Subcutaneous abdominal adipose tissue (tissue), 5 donors: Measurements from ENCODE around the gene NRF1.
"Not testable (repeated sequence)": the region's sequence is repeated elsewhere in the genome, so short reads cannot be mapped to it uniquely, and the experiment has no call there.

Experiments
- H3K27ac ChIP-seq: one replicate; pipeline ENCODE4 v1.7.0; 2013; ENCODE audit warnings: low read depth, mild to moderate bottlenecking, inconsistent platforms, low read length, moderate library complexity
- H3K27me3 ChIP-seq, 5 donors: one replicate each; pipeline ENCODE4 v1.7.0; 2013; ENCODE audit warnings: low read length in 5 of 5, inconsistent platforms in 1 of 5; ENCODE audit not compliant: control insufficient read depth in 5 of 5, insufficient read depth in 4 of 5
- H3K36me3 ChIP-seq, 5 donors: one replicate each; pipeline ENCODE4 v1.7.0; 2013; ENCODE audit warnings: low read length in 5 of 5; ENCODE audit not compliant: control insufficient read depth in 5 of 5, insufficient read depth in 5 of 5
- H3K4me1 ChIP-seq, 5 donors: one replicate each; pipeline ENCODE4 v1.7.0; 2013; ENCODE audit warnings: low read length in 5 of 5, mild to moderate bottlenecking in 3 of 5, moderate library complexity in 1 of 5; ENCODE audit not compliant: control insufficient read depth in 5 of 5, insufficient read depth in 5 of 5
- H3K4me3 ChIP-seq, 5 donors: one replicate each; pipeline ENCODE4 v1.7.0; 2013; ENCODE audit warnings: low read length in 5 of 5, low read depth in 1 of 5
- H3K9ac ChIP-seq, 5 donors: one replicate each; pipeline ENCODE4 v1.7.0; 2013; ENCODE audit warnings: low read length in 5 of 5, mild to moderate bottlenecking in 4 of 5, moderate library complexity in 3 of 5
- H3K9me3 ChIP-seq, 5 donors: one replicate each; pipeline ENCODE4 v1.7.0; 2013; ENCODE audit warnings: low read length in 5 of 5; ENCODE audit not compliant: control insufficient read depth in 5 of 5
- donor health status: healthy.
- donor health status: healthy.
- donor health status: healthy.
- donor health status: healthy.
- donor health status: healthy.

NRF1 gene

DNA sequence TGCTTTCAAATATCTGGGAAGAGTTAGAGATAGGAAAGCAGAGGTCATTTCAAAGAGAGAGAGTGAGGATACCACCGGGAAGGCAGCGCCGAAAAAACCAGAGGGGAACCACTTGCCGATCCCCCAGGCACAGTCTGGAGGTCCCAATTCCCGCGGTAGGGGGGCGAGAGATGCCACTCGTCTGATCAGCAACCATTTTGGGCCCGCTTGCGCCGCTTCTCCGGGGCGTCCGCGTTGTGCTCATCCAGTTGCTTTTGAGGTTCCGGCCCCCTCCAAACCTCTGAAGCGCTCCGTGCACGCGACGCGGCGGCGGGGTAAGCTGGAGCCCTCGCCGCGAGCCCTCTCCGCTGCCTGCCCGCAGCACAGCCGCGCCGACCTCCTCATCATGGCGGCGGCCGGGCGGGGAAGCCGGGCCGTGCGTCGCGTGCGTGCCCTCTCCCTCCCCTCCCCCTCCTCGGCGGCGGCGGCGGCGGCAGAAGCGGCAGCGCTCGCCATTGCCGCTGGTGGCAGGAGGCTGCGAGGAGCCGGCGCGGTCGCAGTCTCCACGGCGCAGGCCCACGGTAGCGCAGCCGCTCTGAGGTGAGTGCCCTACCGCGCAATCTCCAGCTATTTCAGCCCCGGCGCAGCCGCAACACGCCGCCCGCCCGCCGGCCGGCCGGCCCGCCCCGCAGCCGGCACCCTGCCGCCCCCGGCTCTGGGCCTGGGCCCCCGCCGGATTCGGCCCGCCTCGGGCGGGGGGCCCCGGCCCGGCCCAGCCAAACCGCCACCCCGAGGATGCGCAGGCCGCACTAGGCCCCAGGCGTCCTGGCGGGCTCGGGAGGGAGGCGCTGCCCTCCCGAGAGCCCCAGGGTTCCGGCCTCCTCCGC is at the start of gene NRF1:
Gene NRF1, plus strand, starts transcription at position 475 of the 866 bp plus-strand sequence. CDS start 45,632 bp downstream, outside the sequence.
- H3K36me3 ChIP-seq = peaks cover 0 to 6% (median 3%) of the 10 kb centered on the region in 5 donors
- peaks cover 3 to 38% (median 28%) of the 10 kb centered on the region in 5 donors for H3K4me1 ChIP-seq
- H3K9me3 ChIP-seq = no peaks in the 10 kb centered on the region
- H3K9ac ChIP-seq = peak within 1 kb of the TSS; percentile 96 to 99 (median 98)
- no peaks in the 10 kb centered on the region for H3K27me3 ChIP-seq
- peak within 1 kb of the TSS; percentile 90 for H3K27ac ChIP-seq
- peak within 1 kb of the TSS; percentile 95 to 98 (median 95) for H3K4me3 ChIP-seq

DNA sequence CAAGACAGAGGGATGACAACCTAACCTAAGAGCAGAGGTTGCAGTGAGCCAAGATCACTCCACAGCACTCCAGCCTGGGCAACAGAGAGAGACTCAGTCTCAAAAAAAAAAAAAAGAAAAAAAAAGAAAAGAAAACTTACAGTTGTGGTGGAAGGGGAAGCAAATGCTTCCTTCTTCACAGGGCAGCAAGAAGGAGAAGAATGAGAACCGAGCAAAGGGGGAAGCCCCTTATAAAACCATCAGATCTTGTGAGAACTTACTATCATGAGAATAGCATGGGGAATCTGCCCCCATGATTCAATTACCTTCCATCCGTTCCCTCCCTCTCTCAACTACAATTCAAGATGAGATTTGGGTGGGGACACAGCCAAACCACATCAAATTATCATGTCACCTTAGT is 45.2 kb upstream of the NRF1 start:
- not testable (repeated sequence) for H3K9me3 ChIP-seq, H3K4me3 ChIP-seq, H3K36me3 ChIP-seq, H3K27me3 ChIP-seq, H3K27ac ChIP-seq, H3K4me1 ChIP-seq, H3K9ac ChIP-seq

DNA sequence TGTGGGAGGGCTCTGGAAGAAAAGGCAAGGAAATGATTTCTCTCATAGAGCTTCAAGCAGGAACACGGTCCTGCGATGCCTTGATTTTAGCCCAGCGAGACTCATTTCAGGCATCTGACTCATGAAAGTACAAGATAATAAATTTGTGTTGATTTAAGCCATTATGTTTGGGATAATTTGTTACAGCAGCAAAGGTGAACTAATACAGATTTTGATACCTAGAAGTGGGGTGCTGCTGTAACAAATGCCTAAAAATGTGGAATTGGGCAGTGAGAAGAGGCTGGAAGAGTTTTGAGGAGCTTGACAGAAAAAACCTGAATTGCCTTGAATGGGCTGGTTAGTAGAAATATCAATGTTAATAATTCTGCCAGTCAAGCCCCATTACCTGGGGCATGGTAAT is 44.1 kb upstream of the NRF1 start:
- Histone ChIP-seq H3K4me1 (no peaks in the 10 kb centered on the region), H3K9ac (no peak overlapping the region), H3K9me3 (no peaks in the 10 kb centered on the region), H3K27ac (no peak overlapping the region), H3K27me3 (peaks cover 0 to 2% (median 0%) of the 10 kb centered on the region in 5 donors), H3K4me3 (no peak overlapping the region), H3K36me3 (no peaks in the 10 kb centered on the region)

DNA sequence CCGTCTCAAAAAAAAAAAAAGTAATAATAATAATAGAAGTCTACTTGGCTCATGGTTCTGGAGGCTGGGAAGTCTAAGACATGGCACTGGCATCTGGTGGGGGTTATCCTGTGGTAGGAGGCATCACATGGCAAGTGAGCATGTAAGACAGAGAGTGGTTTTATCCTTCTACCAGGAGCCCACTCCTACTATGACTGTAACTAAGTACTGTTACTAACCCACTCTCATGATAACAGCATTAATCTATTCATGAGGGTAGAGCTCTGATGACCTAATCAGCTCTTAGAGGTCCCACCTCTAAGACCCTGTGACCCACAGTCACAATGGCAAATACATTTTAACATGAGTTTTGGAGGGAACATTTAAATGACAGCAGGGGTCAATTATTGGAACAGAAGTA is 43.3 kb upstream of the NRF1 start:
- Histone ChIP-seq H3K36me3 (no peaks in the 10 kb centered on the region), H3K9me3 (no peaks in the 10 kb centered on the region), H3K4me3 (no peak overlapping the region), H3K27ac (no peak overlapping the region), H3K27me3 (peaks cover 0 to 2% (median 0%) of the 10 kb centered on the region in 5 donors), H3K9ac (no peak overlapping the region), H3K4me1 (no peaks in the 10 kb centered on the region)

DNA sequence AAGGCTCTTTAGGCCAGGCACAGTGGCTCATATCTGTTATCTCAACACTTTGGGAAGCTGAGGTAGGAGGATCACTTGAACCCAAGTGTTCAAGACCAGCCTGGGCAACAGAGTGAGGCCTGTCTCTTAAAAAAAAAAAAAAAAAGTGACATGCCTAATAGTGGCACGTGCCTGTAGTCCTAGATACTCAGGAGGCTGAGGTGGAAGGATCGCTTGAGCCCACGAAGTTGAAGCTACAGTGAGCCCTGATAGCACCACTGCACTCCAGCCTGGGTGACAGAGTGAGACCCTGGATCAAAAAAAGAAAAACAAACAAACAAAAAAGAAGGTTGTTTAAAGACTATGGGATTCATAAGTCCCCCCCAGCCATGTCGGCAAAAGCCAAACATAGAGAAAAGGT is 42.2 kb upstream of the NRF1 start:
- H3K27ac ChIP-seq = no peak overlapping the region
- no peaks in the 10 kb centered on the region for H3K9me3 ChIP-seq
- H3K9ac ChIP-seq = no peak overlapping the region
- H3K27me3 ChIP-seq = peaks cover 0 to 2% (median 0%) of the 10 kb centered on the region in 5 donors
- no peaks in the 10 kb centered on the region for H3K4me1 ChIP-seq
- H3K36me3 ChIP-seq = no peaks in the 10 kb centered on the region
- no peak overlapping the region for H3K4me3 ChIP-seq

DNA sequence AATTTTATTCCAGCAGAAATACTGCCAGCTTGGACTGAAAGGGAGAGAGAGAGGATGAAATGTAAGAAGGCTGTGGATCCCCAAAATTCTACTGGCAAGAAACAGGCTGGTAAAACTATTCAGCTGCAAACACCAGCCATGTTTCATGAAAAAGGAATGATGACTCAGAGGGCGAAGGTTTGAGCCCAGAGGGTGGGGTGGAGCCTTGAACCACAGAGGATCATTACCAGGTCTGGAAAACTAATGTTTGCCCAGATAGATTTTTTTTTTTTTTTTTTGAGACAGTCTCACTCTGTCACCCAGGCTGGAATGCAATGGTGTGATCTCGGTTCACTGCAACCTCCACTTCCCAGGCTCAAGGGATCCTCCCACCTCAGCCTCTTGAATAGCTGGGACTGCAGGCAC is 41.7 kb upstream of the NRF1 start:
- Histone ChIP-seq H3K27ac (no peak overlapping the region), H3K9ac (no peak overlapping the region), H3K9me3 (no peaks in the 10 kb centered on the region), H3K4me3 (no peak overlapping the region), H3K4me1 (no peaks in the 10 kb centered on the region), H3K36me3 (no peaks in the 10 kb centered on the region), H3K27me3 (peaks cover 0 to 2% (median 0%) of the 10 kb centered on the region in 5 donors)

DNA sequence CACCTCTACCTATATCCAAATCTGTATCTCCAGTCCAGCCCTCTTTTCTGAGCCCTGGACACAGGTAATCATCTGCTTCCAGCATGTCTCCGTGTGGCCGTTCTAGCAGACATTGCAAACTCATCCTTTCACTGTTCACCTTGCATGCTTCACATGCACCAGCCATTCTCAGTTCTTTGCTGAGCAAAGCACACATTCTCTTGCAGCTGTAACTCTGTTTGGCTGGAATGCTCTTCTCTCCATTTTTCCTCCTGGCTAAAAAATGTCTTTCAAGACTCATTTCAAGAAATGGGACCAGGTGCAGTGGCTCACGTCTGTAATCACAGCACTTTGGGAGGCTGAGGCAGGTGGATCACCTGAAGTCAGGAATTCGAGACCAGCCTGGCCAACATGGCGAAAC is 40.3 kb upstream of the NRF1 start:
- Histone ChIP-seq H3K36me3 (no peaks in the 10 kb centered on the region), H3K27me3 (peaks cover 0 to 2% (median 0%) of the 10 kb centered on the region in 5 donors), H3K9ac (no peak overlapping the region), H3K27ac (no peak overlapping the region), H3K4me1 (no peaks in the 10 kb centered on the region), H3K4me3 (no peak overlapping the region), H3K9me3 (no peaks in the 10 kb centered on the region)

DNA sequence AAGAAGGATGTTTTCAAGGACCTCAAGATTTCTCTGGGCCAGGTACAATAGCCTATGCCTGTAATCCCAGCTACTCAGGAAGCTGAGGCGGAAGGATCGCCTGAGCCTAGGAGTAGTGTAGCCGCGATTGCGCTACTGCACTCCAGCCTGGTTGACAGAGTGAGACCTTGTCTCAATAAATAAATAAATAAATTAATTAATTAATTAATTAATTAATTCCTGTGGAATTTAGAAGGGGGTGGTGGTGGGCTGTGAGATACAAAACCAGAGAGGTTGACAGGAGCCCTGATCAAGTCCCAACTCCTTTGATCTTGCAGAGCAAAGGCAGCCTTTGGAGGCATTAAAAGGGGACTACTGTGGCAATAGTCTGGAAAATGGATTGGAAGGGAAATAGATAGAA is 39.3 kb upstream of the NRF1 start:
- H3K36me3 ChIP-seq = no peaks in the 10 kb centered on the region
- no peak overlapping the region for H3K9ac ChIP-seq
- H3K4me3 ChIP-seq = no peak overlapping the region
- H3K27ac ChIP-seq = no peak overlapping the region
- no peaks in the 10 kb centered on the region for H3K9me3 ChIP-seq
- no peaks in the 10 kb centered on the region for H3K4me1 ChIP-seq
- H3K27me3 ChIP-seq = peaks cover 0 to 2% (median 0%) of the 10 kb centered on the region in 5 donors

DNA sequence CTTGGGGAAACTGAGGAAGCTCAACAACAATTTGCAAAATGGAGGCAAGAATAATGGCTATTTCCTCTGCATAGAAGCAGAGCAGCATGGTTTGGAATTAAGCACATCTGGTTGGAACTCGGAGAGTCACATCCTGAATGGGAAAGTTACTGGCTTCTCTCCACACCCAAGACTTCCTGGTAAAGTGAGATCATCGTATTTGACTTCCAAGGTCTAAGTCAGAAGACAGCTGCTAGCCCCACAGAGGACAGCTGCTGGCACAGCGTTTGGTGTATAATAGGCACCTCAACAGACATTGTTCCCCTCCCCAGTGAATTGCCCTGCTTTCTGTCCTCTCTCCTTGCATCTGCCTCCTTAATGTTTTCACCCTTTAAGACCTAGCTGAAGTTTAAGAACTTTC is 37.0 kb upstream of the NRF1 start:
- Histone ChIP-seq H3K27ac (no peak overlapping the region), H3K9me3 (peaks cover 0 to 11% (median 8%) of the 10 kb centered on the region in 5 donors), H3K4me1 (no peaks in the 10 kb centered on the region)

DNA sequence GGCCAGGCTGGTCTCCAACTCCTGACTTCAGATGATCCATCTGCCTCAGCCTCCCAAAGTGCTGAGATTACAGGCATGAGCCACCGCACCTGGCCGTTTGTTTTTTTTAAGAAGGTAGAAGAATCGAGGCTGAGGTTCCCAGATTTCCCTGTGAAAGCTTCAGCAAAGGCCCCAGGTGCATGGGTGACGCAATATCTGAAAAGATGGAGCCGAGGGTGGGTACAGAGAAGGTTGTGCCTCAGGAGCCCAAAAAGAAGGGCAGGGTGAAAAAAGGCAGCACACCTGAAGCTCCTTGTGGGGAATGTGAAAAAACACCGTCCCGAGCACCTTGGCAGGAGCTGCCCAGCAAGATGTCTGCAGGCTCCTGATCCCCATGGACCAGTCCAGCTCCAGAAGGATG is 35.8 kb upstream of the NRF1 start:
- Histone ChIP-seq H3K9me3 (peaks cover 0 to 11% (median 8%) of the 10 kb centered on the region in 5 donors), H3K4me1 (no peaks in the 10 kb centered on the region), H3K4me3 (no peak overlapping the region), H3K27ac (no peak overlapping the region), H3K36me3 (no peaks in the 10 kb centered on the region), H3K9ac (no peak overlapping the region), H3K27me3 (no peaks in the 10 kb centered on the region)

More for the DNA sequence above, 37.0 kb upstream of the NRF1 start:
- Histone ChIP-seq H3K9ac (no peak overlapping the region), H3K36me3 (no peaks in the 10 kb centered on the region), H3K4me3 (no peak overlapping the region), H3K27me3 (no peaks in the 10 kb centered on the region)
